GM12873 (cell line): ENCODE measurements around the gene CHAMP1.

ENCODE experiments used
- TF ChIP-seq, protein P1 (sequence below): IDR thresholded peaks from 2 replicates; pipeline ENCODE4 v1.5.1; 2012; ENCODE audit warnings: low read depth, mild to moderate bottlenecking, moderate library complexity, low read length, control low read depth; ENCODE audit not compliant: insufficient read depth; ENCODE audit errors: missing control alignments

CHAMP1 gene

DNA sequence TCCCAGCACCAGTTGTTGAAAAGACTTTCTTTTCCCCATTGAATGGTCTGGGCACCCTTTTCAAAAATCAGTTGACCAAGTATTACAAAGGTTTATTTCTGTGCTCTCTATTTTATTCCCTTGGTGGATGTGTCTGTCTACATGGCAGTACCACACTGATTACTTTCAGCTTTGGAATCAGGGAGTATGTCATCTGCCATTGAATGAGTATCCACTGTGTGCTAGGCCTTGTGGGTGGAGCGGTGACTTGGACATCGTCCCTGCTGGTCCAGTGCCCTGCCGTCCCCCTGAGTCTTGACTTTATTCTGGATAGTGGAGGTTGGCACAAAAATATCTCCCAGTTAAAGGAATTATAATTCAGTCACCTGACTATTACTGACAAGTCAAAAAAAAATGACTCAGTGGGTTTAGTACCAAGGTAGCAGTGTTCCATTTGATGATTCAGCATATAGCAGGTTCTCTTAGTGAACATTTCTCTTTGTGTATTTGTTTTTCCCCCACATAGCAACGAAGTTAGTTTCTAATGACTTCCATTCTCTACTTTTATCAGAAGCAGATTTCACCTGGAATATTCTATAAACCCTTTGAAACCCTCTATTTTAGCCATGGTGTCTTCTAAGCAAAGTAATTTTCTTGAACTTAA is 29.0 kb upstream of the CHAMP1 start:
- TF ChIP-seq, protein P1, sequence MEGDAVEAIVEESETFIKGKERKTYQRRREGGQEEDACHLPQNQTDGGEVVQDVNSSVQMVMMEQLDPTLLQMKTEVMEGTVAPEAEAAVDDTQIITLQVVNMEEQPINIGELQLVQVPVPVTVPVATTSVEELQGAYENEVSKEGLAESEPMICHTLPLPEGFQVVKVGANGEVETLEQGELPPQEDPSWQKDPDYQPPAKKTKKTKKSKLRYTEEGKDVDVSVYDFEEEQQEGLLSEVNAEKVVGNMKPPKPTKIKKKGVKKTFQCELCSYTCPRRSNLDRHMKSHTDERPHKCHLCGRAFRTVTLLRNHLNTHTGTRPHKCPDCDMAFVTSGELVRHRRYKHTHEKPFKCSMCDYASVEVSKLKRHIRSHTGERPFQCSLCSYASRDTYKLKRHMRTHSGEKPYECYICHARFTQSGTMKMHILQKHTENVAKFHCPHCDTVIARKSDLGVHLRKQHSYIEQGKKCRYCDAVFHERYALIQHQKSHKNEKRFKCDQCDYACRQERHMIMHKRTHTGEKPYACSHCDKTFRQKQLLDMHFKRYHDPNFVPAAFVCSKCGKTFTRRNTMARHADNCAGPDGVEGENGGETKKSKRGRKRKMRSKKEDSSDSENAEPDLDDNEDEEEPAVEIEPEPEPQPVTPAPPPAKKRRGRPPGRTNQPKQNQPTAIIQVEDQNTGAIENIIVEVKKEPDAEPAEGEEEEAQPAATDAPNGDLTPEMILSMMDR, result no peak

DNA sequence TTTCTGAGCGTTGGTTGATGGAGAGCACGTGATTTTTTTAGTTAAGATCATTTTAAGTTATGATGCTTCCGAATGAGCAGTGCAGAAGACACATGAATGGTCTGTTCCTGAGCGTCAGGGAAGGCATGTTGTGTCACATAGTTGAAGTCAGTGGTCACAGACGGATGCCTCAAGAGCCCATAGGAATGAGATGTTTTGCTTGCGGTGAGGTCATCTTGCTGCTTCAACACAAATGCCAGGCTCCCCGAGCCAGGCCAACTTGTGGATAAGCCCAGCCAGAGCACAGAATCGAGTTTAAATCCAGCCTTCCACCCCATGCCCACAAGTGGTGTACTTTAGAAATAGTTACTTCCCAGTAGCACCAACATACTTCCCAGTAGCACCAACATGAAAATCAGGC is 27.5 kb upstream of the CHAMP1 start:
- TF ChIP-seq, protein P1, result no peak

DNA sequence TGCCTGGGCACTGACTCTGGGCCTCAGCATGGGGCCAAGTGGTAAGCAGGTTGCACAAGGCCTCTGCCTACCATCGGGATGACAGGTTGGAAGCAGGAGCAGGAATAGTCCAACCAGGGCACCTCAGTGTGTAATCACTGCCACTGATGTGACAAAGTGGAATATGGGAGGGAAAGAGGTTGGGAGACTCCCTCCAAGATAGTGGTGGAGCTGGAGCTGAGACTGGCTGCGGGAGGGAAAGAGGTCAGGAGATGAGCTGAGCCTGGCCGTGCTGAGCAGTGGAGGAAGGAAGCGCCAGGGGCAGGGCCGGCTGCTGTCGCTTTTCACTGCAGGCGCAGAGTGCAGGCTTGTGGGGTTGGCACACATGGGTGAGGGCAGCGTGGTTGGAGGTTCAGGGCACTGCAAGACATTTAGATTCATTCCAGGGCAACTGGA is 26.1 kb upstream of the CHAMP1 start:
- TF ChIP-seq, protein P1, result no peak

DNA sequence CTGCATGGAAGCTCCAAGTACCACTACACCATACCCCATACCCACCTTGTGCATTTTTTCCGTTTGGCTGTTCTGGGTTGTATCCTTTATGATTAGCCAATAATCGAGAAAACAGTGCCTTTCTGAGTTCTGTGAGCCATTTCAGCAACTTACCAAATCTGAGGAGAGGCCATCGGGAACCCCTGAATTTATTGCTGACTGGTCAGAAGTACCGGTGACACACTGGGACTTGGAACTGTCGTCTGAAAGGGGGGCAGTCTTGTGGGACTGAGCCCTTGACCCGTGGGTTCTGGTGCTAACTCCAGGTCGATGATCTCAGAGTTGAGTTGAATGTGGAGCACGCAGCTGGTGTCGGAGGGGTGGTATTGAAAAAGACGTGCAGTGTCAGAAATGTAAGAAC is 17.9 kb upstream of the CHAMP1 start:
- TF ChIP-seq, protein P1, result no peak

DNA sequence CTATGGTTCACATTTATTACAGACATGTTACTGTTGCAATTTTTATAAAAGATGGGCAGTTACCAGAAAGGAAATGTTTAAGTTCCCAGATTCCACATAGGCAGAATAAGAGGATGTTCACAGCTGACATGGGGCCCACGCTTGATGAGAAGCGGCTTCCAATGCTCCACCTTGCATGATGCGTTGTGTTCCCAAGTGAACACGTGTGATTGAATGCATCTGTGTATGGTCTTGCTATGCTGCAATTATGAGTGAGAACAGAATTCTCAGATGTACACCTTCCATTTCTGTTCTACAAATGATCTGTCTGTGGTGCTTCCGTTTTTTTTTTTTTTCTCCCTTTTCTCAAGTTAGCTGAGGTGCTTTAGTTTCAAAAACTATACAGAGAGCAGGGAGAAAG is 17.4 kb upstream of the CHAMP1 start:
- TF ChIP-seq, protein P1, result no peak

DNA sequence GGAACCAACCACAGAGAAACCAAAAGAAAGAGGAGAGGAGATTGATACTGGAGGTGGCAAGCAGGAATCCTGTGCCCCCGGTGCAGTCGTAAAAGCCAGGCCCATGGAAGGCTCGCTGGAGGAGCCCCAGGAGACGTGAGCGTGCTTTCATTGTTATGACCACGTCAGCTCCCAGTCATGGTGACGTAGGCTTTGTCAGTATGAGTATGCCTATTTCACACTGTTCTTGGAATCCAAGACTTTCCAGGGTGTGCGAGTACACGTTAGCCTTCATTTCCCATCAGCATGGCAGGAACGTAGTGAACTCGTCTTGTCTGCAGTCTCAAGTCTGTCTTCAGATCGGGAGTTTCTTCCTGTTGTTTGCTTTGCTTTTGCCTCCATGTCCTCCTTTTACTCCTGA is 15.4 kb upstream of the CHAMP1 start:
- TF ChIP-seq, protein P1, result no peak

DNA sequence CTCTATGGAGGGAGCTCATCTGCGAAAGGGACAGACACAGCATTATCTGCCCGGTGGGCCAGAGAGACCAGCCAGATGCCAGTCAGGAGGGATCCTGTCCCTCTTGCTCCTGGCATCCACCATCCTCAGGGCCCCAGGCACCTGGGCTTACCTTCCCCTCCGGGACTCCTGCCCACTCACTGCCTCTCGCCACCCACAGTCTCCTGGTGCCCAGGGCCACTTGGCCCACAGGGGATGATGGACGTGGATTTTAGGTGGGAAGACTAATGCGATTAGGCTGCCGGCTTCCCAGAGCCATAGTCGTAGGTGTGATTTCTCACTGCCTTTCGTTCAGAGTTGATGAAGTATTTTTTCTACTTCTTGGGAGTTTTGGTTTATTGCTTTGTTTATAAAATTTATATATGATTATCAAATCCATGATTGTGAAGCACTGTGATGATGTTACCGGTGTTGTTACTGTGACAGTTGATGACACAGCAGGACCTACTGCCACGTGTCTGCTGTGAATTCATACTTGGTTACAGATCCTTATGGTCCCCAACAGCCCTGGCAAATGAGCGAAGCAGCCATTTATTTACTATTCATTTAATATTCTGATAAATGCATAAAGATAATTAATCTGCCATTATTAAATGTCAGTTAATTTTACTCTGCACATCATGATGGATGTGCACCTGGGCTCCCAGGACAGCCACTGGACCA is 14.5 kb upstream of the CHAMP1 start:
- TF ChIP-seq, protein P1, result no peak
